ENCODE results near the gene TP53I11.

DNA sequence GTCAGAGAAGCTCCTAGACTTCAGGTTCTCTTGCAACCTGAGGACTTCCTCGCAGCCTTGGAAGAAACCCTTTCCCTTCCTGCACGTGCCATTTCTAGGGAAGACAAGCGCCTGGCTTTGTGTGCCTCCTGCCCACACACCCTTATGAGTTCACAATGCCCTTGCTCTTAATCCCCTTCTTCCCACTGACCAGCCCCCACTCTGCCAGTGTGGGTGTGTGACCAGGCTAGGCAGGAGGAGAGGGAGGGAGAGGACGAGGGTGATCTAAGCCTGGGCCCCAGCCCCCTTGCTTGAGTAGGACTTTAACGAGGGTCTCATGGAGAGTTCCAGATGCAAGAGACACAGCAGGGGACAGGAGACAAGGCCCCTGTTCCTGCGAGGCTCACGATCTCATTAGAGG, 30.2 kb downstream of the TP53I11 start:
- TF ChIP-seq, protein P1, sequence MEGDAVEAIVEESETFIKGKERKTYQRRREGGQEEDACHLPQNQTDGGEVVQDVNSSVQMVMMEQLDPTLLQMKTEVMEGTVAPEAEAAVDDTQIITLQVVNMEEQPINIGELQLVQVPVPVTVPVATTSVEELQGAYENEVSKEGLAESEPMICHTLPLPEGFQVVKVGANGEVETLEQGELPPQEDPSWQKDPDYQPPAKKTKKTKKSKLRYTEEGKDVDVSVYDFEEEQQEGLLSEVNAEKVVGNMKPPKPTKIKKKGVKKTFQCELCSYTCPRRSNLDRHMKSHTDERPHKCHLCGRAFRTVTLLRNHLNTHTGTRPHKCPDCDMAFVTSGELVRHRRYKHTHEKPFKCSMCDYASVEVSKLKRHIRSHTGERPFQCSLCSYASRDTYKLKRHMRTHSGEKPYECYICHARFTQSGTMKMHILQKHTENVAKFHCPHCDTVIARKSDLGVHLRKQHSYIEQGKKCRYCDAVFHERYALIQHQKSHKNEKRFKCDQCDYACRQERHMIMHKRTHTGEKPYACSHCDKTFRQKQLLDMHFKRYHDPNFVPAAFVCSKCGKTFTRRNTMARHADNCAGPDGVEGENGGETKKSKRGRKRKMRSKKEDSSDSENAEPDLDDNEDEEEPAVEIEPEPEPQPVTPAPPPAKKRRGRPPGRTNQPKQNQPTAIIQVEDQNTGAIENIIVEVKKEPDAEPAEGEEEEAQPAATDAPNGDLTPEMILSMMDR (IDR thresholded peaks at IDR 0.05) = no peak
- no peak for TF ChIP-seq EZH2 (IDR thresholded peaks at IDR 0.05; ENCODE audit: borderline replicate concordance, insufficient read depth, low read depth, low read length, poor library complexity, severe bottlenecking)

Measured in B cell (primary cell).